Pulmonary artery endothelial cell (primary cell): ENCODE data around the gene TBCK. TPM values are rescaled to one million over a fixed set of nuclear protein-coding genes. Genes with fewer than 3 reads are reported as not detected.
"Not testable (repeated sequence)": the region's sequence is repeated elsewhere in the genome, so short reads cannot be mapped to it uniquely, and the experiment has no call there.

ENCODE experiments used
- DNase-seq: peaks from one replicate; pipeline ENCODE4 v3.0.0-alpha.2; 2011; ENCODE audit warnings: low read depth, low spot score
- total RNA-seq: library from RNA; depleted of rRNA; stranded (reverse); fragments of >200 nt; gene quantifications from 2 replicates; pipeline ENCODE4 v1.2.3, GENCODE V29; 2014

TBCK gene
- total RNA-seq, 1 donor from 2014 or later = 10.7 TPM

- DNase-seq = not testable (repeated sequence)
Measured at GRCh38 chr4:106119949-106120555, 196.0 kb downstream of the TBCK start.

- no peak for DNase-seq
Measured at GRCh38 chr4:106116025-106116424, 200.0 kb downstream of the TBCK start.

- DNase-seq = no peak
Measured at GRCh38 chr4:106114270-106114669, 201.7 kb downstream of the TBCK start.

GRCh38 chr4:106111778-106112469, 204.1 kb downstream of the TBCK start:
- DNase-seq = not testable (repeated sequence)

GRCh38 chr4:106109929-106110328, 206.1 kb downstream of the TBCK start:
- DNase-seq = no peak

- DNase-seq = no peak
Measured at GRCh38 chr4:106105697-106106096, 210.3 kb downstream of the TBCK start.

GRCh38 chr4:106104276-106104675, 211.7 kb downstream of the TBCK start:
- DNase-seq = no peak

GRCh38 chr4:106096454-106096853, 219.6 kb downstream of the TBCK start:
- no peak for DNase-seq

GRCh38 chr4:106095408-106095807, 220.6 kb downstream of the TBCK start:
- DNase-seq = no peak

- no peak for DNase-seq
Measured at GRCh38 chr4:106092361-106093040, 223.5 kb downstream of the TBCK start.

GRCh38 chr4:106090826-106091225, 225.2 kb downstream of the TBCK start:
- no peak for DNase-seq

- no peak for DNase-seq
Measured at GRCh38 chr4:106083065-106083464, 232.9 kb downstream of the TBCK start.

- no peak for DNase-seq
Measured at GRCh38 chr4:106080376-106080775, 235.6 kb downstream of the TBCK start.

- DNase-seq = no peak
Measured at GRCh38 chr4:106079616-106080015, 236.4 kb downstream of the TBCK start.

GRCh38 chr4:106065018-106065417, 251.0 kb downstream of the TBCK start:
- DNase-seq = no peak

GRCh38 chr4:106063009-106063408, 253.0 kb downstream of the TBCK start:
- no peak for DNase-seq

- DNase-seq = peak; percentile 36
Measured at GRCh38 chr4:106062452-106062875, 253.5 kb downstream of the TBCK start.

- no peak for DNase-seq
Measured at GRCh38 chr4:106058921-106059320, 257.1 kb downstream of the TBCK start.

- DNase-seq = no peak
Measured at GRCh38 chr4:106056914-106057313, 259.1 kb downstream of the TBCK start.

- no peak for DNase-seq
Measured at GRCh38 chr4:106051514-106051913, 264.5 kb downstream of the TBCK start.

GRCh38 chr4:106049490-106049889, 266.5 kb downstream of the TBCK start:
- no peak for DNase-seq

- no peak for DNase-seq
Measured at GRCh38 chr4:106048250-106048971, 267.6 kb downstream of the TBCK start.
